Thyroid gland (tissue), 4 donors: ENCODE measurements around the gene ACBD3.

ENCODE experiments used
- POLR2A ChIP-seq, 2 donors: fragments of 450-650 bp; IDR thresholded peaks; one replicate each; pipeline ENCODE4 v1.6.1; 2017; ENCODE audit warnings: antibody characterized with exemption in 2 of 2, mild to moderate bottlenecking in 2 of 2, moderate library complexity in 1 of 2
- TF ChIP-seq, protein P1 (sequence below), 6 experiments: fragments of 200-600 bp in 3 of 6; fragments of 450-650 bp in 3 of 6; sonication (generic) in 3 of 6; IDR thresholded peaks; one replicate each; pipeline ENCODE4 v1.5.1; 2016 to 2019; ENCODE audit warnings: antibody characterized with exemption in 6 of 6, mild to moderate bottlenecking in 2 of 6, inconsistent platforms in 1 of 6, moderate library complexity in 1 of 6

- TF ChIP-seq, protein P1, sequence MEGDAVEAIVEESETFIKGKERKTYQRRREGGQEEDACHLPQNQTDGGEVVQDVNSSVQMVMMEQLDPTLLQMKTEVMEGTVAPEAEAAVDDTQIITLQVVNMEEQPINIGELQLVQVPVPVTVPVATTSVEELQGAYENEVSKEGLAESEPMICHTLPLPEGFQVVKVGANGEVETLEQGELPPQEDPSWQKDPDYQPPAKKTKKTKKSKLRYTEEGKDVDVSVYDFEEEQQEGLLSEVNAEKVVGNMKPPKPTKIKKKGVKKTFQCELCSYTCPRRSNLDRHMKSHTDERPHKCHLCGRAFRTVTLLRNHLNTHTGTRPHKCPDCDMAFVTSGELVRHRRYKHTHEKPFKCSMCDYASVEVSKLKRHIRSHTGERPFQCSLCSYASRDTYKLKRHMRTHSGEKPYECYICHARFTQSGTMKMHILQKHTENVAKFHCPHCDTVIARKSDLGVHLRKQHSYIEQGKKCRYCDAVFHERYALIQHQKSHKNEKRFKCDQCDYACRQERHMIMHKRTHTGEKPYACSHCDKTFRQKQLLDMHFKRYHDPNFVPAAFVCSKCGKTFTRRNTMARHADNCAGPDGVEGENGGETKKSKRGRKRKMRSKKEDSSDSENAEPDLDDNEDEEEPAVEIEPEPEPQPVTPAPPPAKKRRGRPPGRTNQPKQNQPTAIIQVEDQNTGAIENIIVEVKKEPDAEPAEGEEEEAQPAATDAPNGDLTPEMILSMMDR (IDR thresholded peaks at IDR 0.05), result no peak
- no peak for TF ChIP-seq POLR2A (IDR thresholded peaks at IDR 0.05)
These were observed 30.7 kb upstream of the ACBD3 start for GRCh38 chr1:226217273-226217672.
